ENCODE data around the gene MBNL1.

MBNL1 gene

DNA sequence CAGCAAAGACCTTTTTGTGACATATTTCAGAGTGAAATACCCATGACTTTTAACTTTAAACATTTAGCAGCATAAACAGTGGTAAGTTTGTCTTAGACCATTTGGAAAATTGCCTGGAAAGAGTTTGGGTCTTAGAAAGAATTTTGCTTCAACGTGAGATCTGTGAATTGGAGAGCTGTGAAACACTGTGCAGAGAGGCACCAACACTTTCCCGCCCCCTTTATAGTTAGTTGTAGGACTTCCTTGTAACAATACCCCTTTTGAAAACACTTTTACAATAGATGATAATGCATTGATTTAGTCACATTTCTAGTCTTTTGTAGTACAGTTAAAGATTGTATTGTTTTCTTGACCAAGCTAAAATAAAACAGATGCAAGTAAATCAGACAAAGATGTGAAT is 43.5 kb upstream of the MBNL1 start:
- Histone ChIP-seq H3K4me3 (ENCODE audit: low read depth, low read length) (no peak overlapping the region), H3K27ac (ENCODE audit: low read depth, low read length) (no peak overlapping the region), H3K4ac (ENCODE audit: low read depth, low read length) (no peak overlapping the region), H2AFZ (ENCODE audit: insufficient read depth, low read length, poor library complexity) (no peak overlapping the region), H3K4me2 (ENCODE audit: low read length) (no peak overlapping the region), H3K79me1 (ENCODE audit: low read length) (no peaks in the 10 kb centered on the region), H4K8ac (ENCODE audit: low read depth, low read length) (no peak overlapping the region), H3K23ac (ENCODE audit: low read length) (no peak overlapping the region), H3K27me3 (ENCODE audit: insufficient read depth, low read length) (no peaks in the 10 kb centered on the region), H4K91ac (ENCODE audit: low read depth, low read length) (no peak overlapping the region), H3K14ac (ENCODE audit: low read length) (no peak overlapping the region), H2AK5ac (ENCODE audit: low read length) (no peak overlapping the region), H2BK12ac (ENCODE audit: low read length) (no peak overlapping the region), H3K36me3 (ENCODE audit: control insufficient read depth in 1 of 2, insufficient read depth in 2 of 2, low read length in 2 of 2) (no peaks in the 10 kb centered on the region), H3K18ac (ENCODE audit: low read length) (no peak overlapping the region), H2BK5ac (ENCODE audit: low read depth, low read length, poor library complexity) (no peak overlapping the region), H4K12ac (ENCODE audit: low read depth, low read length) (no peak overlapping the region), H3K4me1 (ENCODE audit: control insufficient read depth in 1 of 2, insufficient read depth in 2 of 2, low read length in 2 of 2) (no peaks in the 10 kb centered on the region), H3K9me3 (ENCODE audit: insufficient read depth, low read depth, low read length) (no peaks in the 10 kb centered on the region), H3K9ac (ENCODE audit: low read length) (no peak overlapping the region), H2BK120ac (ENCODE audit: insufficient read depth, low read length, poor library complexity) (no peak overlapping the region), H3K79me2 (ENCODE audit: control insufficient read depth, insufficient read depth, low read length, poor library complexity) (no peaks in the 10 kb centered on the region)
- DNase-seq, result no peak
- WGBS (ENCODE audit: extremely low coverage, insufficient coverage, insufficient read length), result no CpG with 5 or more reads among the region's 2 CpGs

DNA sequence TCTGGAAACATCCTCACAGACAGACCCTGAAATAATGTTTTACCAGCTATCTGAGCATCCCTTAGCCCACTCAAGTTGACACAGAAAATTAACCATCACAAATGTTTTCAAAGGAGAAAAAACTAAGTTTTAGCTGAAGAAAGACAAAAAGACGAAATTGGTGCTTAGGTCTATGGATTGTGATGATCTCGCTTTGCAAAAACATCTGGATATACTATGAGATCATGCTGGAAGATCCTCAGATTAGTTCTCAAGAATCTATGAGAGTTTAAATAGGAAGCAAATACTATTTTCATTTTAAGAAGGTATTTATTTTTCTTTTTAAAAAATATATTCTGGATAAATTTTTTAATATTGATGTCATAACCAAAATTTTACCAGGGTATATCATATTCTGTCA is 42.6 kb upstream of the MBNL1 start:
- no peak overlapping the region for H3K4me3 ChIP-seq (ENCODE audit: low read depth, low read length)
- H2AFZ ChIP-seq (ENCODE audit: insufficient read depth, low read length, poor library complexity), result no peak overlapping the region
- no peak overlapping the region for H4K91ac ChIP-seq (ENCODE audit: low read depth, low read length)
- no peak overlapping the region for H3K27ac ChIP-seq (ENCODE audit: low read depth, low read length)
- no peak overlapping the region for H2AK5ac ChIP-seq (ENCODE audit: low read length)
- H2BK120ac ChIP-seq (ENCODE audit: insufficient read depth, low read length, poor library complexity), result no peak overlapping the region
- no CpG with 5 or more reads among the region's 2 CpGs for WGBS (ENCODE audit: extremely low coverage, insufficient coverage, insufficient read length)
- H2BK12ac ChIP-seq (ENCODE audit: low read length), result no peak overlapping the region
- H3K4me2 ChIP-seq (ENCODE audit: low read length), result no peak overlapping the region
- H3K14ac ChIP-seq (ENCODE audit: low read length), result no peak overlapping the region
- no peaks in the 10 kb centered on the region for H3K79me1 ChIP-seq (ENCODE audit: low read length)
- H3K27me3 ChIP-seq (ENCODE audit: insufficient read depth, low read length), result no peaks in the 10 kb centered on the region
- no peak overlapping the region for H3K18ac ChIP-seq (ENCODE audit: low read length)
- no peaks in the 10 kb centered on the region for H3K4me1 ChIP-seq (ENCODE audit: control insufficient read depth in 1 of 2, insufficient read depth in 2 of 2, low read length in 2 of 2)
- H2BK5ac ChIP-seq (ENCODE audit: low read depth, low read length, poor library complexity), result no peak overlapping the region
- no peak overlapping the region for H4K12ac ChIP-seq (ENCODE audit: low read depth, low read length)
- H3K9me3 ChIP-seq (ENCODE audit: insufficient read depth, low read depth, low read length), result no peaks in the 10 kb centered on the region
- H3K79me2 ChIP-seq (ENCODE audit: control insufficient read depth, insufficient read depth, low read length, poor library complexity), result no peaks in the 10 kb centered on the region
- H4K8ac ChIP-seq (ENCODE audit: low read depth, low read length), result no peak overlapping the region
- no peak for DNase-seq
- no peak overlapping the region for H3K23ac ChIP-seq (ENCODE audit: low read length)
- no peak overlapping the region for H3K9ac ChIP-seq (ENCODE audit: low read length)
- H3K36me3 ChIP-seq (ENCODE audit: control insufficient read depth in 1 of 2, insufficient read depth in 2 of 2, low read length in 2 of 2), result no peaks in the 10 kb centered on the region
- no peak overlapping the region for H3K4ac ChIP-seq (ENCODE audit: low read depth, low read length)

DNA sequence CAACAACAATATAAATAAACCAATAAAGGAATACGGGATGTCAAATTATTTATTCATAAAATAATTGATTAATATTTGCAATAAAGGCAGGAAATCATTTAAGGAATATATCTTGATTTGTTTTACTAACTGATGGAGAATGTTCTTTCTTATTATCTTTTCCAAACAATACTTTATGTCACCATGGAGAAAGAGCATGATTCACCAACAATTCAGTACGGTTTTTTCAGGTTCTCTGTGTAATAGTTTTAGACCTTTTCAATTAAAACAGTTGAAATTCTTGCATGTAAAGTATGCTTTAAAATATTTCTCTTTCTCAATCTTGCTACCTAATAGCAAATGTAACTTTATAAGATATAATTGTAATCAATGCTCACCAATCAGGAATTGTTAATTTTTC is 41.7 kb upstream of the MBNL1 start:
- Histone ChIP-seq H3K4ac (ENCODE audit: low read depth, low read length) (no peak overlapping the region), H3K79me1 (ENCODE audit: low read length) (no peaks in the 10 kb centered on the region), H4K8ac (ENCODE audit: low read depth, low read length) (no peak overlapping the region), H3K27me3 (ENCODE audit: insufficient read depth, low read length) (no peaks in the 10 kb centered on the region), H3K4me3 (ENCODE audit: low read depth, low read length) (no peak overlapping the region), H3K9me3 (ENCODE audit: insufficient read depth, low read depth, low read length) (no peaks in the 10 kb centered on the region), H2AK5ac (ENCODE audit: low read length) (no peak overlapping the region), H3K36me3 (ENCODE audit: control insufficient read depth in 1 of 2, insufficient read depth in 2 of 2, low read length in 2 of 2) (no peaks in the 10 kb centered on the region), H3K4me2 (ENCODE audit: low read length) (no peak overlapping the region), H2BK120ac (ENCODE audit: insufficient read depth, low read length, poor library complexity) (no peak overlapping the region), H3K79me2 (ENCODE audit: control insufficient read depth, insufficient read depth, low read length, poor library complexity) (no peaks in the 10 kb centered on the region), H3K18ac (ENCODE audit: low read length) (no peak overlapping the region), H3K9ac (ENCODE audit: low read length) (no peak overlapping the region), H2AFZ (ENCODE audit: insufficient read depth, low read length, poor library complexity) (no peak overlapping the region), H3K23ac (ENCODE audit: low read length) (no peak overlapping the region), H4K12ac (ENCODE audit: low read depth, low read length) (no peak overlapping the region), H2BK5ac (ENCODE audit: low read depth, low read length, poor library complexity) (no peak overlapping the region), H2BK12ac (ENCODE audit: low read length) (no peak overlapping the region), H3K14ac (ENCODE audit: low read length) (no peak overlapping the region), H3K4me1 (ENCODE audit: control insufficient read depth in 1 of 2, insufficient read depth in 2 of 2, low read length in 2 of 2) (no peaks in the 10 kb centered on the region), H3K27ac (ENCODE audit: low read depth, low read length) (no peak overlapping the region), H4K91ac (ENCODE audit: low read depth, low read length) (no peak overlapping the region)
- WGBS (ENCODE audit: extremely low coverage, insufficient coverage, insufficient read length), result no CpG with 5 or more reads among the region's 2 CpGs
- DNase-seq, result peak in 1 of 2 donors; percentile 35

DNA sequence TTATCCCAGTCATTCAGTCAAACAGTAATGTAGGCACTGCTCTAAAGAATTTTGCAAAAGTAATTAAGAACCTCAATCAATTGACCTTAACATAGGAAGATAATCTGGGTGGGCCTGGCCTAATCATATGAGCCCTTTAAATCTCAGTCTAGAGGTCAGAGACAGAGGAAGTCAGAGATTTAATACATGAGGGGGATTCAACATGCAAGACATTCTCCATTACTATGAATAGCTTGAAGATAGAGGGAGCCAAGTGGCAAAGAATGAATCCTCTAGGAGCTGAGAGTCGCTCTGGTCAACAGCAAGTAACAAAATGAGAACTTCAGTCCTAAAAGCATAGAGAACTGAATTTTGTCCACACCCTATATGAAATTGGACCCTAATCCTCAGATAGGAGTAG is 39.0 kb upstream of the MBNL1 start:
- no peak overlapping the region for H3K18ac ChIP-seq (ENCODE audit: low read length)
- no peak overlapping the region for H2BK12ac ChIP-seq (ENCODE audit: low read length)
- no peak overlapping the region for H3K23ac ChIP-seq (ENCODE audit: low read length)
- H3K36me3 ChIP-seq (ENCODE audit: control insufficient read depth in 1 of 2, insufficient read depth in 2 of 2, low read length in 2 of 2), result no peaks in the 10 kb centered on the region
- H3K27ac ChIP-seq (ENCODE audit: low read depth, low read length), result no peak overlapping the region
- WGBS (ENCODE audit: extremely low coverage, insufficient coverage, insufficient read length), result no CpG with 5 or more reads among the region's 1 CpG
- H3K14ac ChIP-seq (ENCODE audit: low read length), result no peak overlapping the region
- H3K79me2 ChIP-seq (ENCODE audit: control insufficient read depth, insufficient read depth, low read length, poor library complexity), result no peaks in the 10 kb centered on the region
- no peak overlapping the region for H4K91ac ChIP-seq (ENCODE audit: low read depth, low read length)
- no peak overlapping the region for H4K12ac ChIP-seq (ENCODE audit: low read depth, low read length)
- H2AK5ac ChIP-seq (ENCODE audit: low read length), result no peak overlapping the region
- H3K4me1 ChIP-seq (ENCODE audit: control insufficient read depth in 1 of 2, insufficient read depth in 2 of 2, low read length in 2 of 2), result no peaks in the 10 kb centered on the region
- DNase-seq, result no peak
- no peak overlapping the region for H3K4me2 ChIP-seq (ENCODE audit: low read length)
- H3K4me3 ChIP-seq (ENCODE audit: low read depth, low read length), result no peak overlapping the region
- H3K79me1 ChIP-seq (ENCODE audit: low read length), result no peaks in the 10 kb centered on the region
- H2BK120ac ChIP-seq (ENCODE audit: insufficient read depth, low read length, poor library complexity), result no peak overlapping the region
- H3K4ac ChIP-seq (ENCODE audit: low read depth, low read length), result no peak overlapping the region
- H2BK5ac ChIP-seq (ENCODE audit: low read depth, low read length, poor library complexity), result no peak overlapping the region
- H3K27me3 ChIP-seq (ENCODE audit: insufficient read depth, low read length), result no peaks in the 10 kb centered on the region
- no peak overlapping the region for H4K8ac ChIP-seq (ENCODE audit: low read depth, low read length)
- no peak overlapping the region for H3K9ac ChIP-seq (ENCODE audit: low read length)
- H2AFZ ChIP-seq (ENCODE audit: insufficient read depth, low read length, poor library complexity), result no peak overlapping the region
- no peaks in the 10 kb centered on the region for H3K9me3 ChIP-seq (ENCODE audit: insufficient read depth, low read depth, low read length)

Measured in trophoblast cell (in vitro differentiated cells and primary cell).